NCI-H510A (cell line): Measurements from ENCODE around the gene PDE8B.

ENCODE experiments used
- DNase-seq: peaks from one replicate; lab custom pipeline; 2025; lab: John Stamatoyannopoulos, UW

The PDE8B gene, protein sequence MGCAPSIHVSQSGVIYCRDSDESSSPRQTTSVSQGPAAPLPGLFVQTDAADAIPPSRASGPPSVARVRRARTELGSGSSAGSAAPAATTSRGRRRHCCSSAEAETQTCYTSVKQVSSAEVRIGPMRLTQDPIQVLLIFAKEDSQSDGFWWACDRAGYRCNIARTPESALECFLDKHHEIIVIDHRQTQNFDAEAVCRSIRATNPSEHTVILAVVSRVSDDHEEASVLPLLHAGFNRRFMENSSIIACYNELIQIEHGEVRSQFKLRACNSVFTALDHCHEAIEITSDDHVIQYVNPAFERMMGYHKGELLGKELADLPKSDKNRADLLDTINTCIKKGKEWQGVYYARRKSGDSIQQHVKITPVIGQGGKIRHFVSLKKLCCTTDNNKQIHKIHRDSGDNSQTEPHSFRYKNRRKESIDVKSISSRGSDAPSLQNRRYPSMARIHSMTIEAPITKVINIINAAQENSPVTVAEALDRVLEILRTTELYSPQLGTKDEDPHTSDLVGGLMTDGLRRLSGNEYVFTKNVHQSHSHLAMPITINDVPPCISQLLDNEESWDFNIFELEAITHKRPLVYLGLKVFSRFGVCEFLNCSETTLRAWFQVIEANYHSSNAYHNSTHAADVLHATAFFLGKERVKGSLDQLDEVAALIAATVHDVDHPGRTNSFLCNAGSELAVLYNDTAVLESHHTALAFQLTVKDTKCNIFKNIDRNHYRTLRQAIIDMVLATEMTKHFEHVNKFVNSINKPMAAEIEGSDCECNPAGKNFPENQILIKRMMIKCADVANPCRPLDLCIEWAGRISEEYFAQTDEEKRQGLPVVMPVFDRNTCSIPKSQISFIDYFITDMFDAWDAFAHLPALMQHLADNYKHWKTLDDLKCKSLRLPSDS

DNA sequence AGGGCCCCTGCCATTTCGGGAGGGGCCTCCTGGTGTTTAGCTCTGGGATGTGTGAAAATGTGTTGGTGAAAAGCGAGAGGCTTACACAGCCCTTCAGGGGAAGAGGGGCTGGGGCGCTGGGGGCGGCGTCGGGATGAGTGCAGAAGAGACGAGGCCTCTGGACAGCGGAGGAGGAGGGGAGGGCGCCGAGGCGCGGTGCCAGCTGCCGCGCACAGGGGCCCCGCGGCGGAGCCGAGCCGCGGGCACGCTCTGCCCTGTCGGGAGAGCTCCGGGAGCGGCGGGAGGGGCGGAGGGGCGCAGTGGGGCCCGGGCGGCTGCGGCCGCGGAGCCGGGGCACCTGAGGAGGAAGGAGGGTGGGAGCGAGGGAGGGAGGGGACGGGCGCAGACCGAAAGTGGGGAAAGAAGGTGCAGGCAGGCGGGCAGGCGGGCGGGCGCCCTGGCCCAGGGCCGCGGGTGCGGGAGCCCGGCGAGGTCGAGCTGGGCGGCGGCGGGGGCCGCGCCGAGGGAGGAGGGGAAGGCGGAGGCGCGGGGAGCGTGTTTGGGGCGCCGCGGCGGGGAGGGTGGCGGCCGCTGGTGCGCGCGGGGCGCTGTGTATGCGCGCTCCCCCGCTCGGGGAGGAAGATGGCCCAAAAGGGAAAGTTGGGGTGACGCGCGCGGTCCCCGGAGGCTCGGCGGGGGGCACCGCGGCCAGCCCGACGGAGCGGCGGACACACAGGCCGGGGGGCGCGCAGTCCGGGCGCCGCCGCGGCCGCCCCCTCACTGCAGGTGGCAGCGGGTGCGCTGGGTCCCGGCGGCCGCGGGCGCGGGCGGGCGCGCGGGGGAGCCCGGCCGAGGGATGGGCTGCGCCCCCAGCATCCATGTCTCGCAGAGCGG lies at the start of gene PDE8B:
Gene PDE8B (plus strand): TSS at position 590 of the 873 bp plus-strand sequence. CDS start 246 bp downstream, at position 836.
- DNase-seq, result no peak

DNA sequence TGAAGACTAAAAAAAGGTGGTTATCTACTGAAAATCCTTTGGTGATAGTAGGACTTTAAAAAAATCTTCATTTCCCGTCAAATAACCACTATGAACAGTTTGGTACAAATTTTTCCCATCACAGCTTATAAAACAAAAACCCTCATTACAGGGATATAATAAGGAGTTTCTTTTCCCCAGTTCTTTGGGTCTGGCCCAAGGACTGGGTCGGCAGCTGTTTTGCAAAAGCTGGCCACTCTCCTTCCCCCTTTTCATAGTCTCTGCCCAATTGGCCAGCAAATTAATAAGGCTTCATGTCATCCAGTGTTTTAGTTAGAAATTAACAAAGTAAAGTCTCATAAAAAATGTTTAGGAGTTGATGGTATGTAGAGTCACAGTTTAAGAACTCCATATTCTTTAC lies 47.0 kb upstream of the PDE8B start:
- no peak for DNase-seq

DNA sequence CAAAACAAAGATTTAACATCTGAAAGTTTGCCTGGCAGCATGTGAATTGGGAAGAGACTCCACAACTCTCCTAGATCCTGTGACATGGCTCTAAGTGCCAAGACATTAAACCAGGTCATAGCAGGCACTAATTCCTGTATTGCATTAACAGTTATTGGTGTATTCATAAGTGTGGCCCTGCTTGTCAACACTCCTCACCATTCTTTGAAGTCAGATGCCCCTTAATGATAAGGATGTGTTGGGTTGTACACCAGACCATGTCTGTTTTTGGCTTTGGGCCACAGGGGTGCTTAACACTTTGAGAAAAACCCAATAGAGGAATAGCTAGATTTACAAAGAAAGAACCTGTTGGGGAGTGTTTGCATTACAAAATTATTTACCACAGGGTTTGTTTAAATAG lies 43.4 kb upstream of the PDE8B start:
- DNase-seq, result no peak

DNA sequence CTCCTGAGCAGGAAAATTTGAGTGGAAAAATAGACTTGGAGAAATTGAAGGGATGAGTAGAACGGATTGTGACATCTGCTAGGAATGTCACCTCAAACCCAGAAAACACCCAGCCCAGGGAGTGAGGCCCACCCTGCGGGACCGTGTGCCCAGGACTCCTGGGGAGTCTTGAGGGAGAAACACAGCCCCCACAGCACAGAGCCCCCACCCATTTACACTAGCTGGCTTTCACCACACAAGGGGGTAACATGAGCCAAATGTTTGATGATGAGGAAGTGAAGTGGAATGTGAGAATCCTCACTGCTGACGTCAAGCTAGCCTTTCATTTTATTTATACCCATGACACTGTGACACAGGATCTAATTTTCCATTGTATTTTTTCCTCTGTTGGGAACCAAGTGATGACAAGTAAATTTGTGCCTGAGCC lies 42.8 kb upstream of the PDE8B start:
- DNase-seq, result no peak

DNA sequence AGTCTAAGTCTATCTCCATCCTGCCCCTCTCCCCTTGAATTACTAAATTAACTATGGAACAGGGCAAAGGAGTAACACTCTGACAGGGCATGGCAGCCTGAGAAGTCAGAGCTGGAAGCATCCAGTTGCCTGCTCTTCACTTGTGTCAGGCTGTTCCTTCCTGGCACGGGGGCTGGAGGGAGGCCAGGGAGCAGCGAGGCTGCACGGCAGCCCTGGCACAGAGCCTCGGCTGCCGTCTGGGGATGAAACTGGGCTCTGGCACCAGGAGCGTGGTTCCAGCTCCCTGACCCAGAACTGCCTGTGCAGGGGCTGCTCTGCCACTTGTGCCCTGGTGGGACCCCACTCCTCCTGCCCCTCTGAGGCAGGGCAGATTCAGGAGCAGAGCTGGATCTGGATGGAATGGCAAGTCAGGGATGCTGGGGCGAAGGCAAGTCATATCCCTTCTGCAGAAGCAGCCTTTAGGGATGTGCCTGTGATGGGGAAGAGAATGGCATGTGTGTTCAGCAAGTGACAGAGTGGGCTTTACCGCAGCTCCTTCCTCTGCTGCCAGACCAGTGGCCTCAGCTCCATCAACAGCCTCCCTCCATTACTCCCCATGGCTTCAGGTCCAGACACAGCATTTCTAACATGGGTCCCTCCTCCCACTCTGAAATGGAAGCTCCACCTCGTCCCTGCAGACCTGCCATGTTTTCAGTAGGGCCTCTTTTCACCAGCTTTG lies 42.2 kb upstream of the PDE8B start:
- no peak for DNase-seq

DNA sequence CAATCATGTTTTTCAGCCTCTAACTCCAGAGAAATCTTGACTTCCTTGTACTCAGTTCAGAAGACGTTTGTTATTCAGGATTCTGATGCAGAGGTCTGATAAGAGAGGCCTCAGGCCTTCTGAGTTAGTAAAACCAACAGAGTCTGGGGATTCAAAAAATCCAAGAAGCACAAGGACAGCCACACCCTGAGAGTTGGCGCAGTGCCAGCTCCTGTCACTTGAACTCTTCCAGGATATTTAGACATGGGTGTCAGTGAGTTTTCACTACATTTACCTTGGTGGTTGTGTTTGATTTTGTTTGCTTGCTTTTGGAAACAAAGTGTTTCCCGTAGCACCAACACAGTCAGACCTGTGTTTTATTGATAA lies 41.6 kb upstream of the PDE8B start:
- no peak for DNase-seq

DNA sequence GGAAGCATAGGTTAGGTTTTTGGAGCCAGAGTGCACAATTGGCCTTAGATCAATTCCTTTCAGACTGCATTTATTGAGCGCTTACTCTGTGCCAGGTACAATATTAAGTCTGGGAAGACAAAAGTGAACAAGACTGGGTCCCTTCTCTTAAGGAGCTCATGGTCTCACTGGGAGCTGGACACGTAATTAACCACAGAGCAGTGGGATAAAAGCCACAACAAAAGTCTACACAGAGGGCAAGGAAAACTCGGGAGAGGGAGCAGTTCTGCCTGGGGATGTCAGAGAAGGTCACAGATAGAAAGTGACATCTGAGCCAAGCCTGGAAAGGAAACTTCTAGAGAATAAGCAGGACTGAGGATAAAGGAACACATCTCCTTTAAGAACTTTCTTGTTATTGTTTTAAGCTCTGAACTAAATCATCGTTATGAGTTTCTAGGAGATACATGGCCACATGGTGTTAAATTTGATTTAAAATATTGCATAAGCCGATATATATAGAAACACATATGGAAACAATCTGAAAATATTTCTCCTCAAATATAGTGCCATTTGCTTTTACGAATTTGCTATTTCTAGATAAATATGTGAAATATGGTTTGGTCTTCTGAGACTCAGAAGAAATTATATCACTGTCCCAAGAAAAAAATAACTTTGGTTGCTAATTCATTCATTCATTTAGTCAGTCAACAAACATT lies 40.1 kb upstream of the PDE8B start:
- DNase-seq, result no peak

DNA sequence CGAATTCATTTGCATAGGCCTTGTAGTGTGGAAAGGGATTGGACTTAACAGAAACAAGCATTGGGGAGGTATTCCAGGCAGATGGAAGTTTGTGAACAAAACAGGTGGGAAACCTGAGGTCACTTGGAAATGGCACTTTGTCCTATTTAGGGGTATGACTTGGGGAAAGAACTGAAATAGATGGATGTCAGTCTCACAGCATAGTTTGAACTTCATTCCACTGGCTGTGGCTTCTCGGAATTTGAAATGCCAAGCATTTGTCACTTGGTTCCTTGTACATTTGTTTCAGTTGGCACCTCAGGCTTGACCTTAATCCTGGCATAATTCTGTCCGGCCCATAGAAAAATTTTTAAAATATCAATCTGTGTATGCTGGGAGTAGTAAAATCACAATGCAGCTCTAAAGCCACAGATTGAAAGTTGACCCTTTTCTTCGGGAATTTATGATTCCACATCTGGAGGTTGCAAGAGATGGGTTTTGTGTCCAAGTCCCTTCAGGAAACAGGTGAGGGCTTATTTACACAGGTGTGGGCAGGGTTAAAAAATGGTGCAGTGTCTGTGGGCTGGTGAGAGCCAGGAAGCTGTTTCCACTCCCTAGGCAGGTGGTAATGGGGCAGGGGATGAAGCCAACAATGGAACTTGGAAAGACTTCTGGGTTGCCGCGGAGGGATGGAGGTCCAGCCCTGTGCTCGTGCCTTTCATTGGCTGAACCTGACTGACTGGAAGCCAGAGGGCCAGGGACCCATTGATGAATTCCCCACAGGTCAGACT lies 39.2 kb upstream of the PDE8B start:
- no peak for DNase-seq

DNA sequence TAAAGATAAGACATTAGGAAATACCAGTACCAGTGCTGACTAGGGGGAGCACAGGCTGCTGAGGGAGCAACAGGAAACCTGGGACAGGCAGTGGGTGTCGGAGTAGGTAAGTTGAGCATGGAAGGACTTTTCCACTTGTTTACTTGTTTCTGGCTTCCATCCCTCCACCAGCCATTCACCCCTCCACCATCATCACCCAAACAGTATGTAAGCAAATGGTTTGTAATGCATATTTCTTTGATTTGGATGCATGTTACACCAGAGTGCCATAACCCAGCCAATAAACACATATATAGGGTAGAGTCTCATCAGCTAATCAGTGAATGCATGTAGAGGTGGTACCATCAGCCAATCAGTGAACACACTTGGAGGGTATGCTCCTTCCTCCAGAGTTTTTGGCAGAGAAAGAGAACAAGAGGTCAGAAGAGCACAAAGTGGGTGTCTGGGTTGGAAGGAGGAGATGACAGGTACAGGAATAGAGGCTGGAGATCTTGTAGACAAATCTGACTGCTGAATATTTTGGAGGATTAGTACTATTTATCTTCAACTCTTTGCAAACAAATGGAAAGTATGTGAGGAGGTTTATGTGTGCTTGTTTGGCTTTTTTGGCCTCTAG lies 37.7 kb upstream of the PDE8B start:
- no peak for DNase-seq

DNA sequence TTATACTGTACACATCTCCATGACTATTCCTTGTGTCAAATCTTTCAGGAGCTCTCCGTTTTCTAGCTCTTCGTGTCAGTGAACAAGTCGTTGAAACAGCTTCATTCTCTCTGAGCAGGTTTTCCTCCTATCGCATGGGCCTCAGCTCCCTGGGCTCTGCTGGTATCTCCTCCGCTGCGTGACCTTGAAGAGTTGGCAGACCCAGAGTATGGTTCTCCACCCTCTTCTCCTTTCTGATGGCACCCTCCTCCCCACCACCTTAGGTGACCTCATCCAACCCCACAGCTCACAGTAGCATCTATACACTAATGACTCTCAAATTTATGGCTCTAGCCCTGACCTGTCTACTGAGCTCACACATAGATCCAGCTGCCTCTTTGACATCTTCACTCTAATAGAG lies 36.0 kb upstream of the PDE8B start:
- DNase-seq, result no peak

DNA sequence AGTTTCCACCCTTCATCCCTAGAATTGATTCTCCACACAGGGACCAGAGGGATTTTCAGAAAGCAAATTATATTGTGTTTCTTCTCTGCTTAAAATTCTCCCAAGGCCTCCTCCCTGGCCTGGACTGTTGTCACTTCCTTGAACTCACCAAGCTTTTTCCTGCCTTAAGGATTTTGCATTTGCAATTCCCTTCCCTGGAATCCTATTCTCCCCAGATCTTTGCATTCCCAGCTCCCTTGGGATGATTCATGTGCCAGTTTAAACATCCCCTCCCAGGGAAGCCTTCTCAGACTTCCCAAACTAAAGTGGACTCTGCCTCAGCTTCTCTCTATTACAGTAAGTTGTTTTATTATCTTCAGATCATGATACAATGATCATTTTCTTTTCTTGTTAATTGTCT lies 35.2 kb upstream of the PDE8B start:
- no peak for DNase-seq

DNA sequence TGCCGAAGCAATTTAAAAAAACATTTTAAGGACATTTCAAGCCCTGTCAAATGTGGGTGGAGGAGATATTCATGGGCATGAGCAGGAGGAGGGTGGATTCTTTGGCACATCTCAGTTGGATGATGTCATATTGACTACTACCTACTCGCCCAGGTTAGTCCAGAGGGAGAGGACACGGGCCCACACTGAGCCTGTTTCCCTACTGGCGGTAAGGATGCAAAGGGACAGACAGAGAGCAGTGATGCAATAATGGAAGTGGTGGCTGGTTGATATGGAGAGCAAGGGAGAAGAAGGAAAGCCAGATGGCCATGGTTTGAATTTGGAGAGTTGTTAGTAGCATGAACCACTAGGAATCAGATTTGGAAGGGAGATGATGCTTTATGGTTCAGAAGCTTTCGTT lies 34.1 kb upstream of the PDE8B start:
- DNase-seq, result no peak

DNA sequence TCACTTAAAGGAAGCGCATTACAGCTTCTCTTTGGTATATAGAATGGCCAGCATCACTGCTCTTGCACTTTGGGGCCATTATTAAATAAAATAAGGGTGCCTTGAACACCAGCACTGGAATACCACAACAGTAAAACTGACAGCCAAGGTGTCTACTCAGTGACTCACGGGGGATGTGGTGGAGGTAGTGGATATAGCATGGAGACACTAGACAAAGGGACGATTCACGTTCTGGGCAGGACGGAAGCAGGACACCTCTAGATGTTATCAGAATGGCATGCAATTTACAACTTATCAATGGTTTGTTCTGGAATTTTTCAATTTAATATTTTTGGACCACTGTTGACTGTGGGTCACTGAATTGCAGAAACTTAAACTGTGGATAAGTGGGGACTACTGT lies 32.9 kb upstream of the PDE8B start:
- no peak for DNase-seq

DNA sequence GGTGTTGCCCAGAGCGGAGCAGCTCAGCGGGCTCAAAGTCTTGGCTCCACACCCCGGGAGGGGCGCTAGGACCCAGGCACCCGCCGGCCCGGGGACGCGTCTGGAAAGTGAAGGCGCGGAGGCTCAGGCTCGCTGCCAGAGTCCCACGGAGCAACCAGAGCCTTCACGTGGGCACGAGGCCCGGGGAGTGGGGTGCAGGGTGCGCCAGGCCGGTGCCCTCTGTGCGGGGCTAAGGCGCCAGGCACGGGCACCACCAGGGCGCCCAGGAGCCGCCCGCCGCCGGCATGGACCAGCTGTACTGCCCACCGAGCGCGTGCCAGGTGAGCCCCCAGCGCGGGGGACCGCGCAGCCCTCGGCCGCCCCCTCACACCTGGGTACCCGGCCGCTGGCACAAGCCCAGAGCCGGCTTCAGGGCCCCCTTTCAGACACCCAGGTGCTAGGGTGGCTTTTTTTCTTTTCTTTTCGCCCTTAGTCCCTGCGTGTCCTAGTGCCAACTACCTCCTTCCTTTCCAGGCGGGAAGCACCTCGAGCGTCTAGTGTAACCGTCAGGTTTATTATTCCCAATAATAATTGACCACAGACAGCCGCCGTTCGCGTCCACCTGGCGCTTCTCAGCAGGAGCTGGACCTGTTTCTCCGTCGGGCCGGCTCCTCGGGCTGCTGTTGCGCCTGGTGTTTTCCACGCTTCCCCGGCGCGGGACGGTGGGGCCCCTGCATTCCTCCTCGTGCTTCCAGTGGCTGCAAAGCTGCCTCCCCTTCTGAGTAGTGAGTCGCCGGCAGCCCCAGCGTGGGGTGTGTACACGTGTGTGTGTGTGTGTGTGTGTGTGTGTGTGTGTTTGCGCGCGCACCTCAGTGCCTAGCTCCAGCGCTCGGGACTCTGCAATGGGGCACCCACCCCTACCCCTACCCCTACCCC lies 30.1 kb upstream of the PDE8B start:
- no peak for DNase-seq

DNA sequence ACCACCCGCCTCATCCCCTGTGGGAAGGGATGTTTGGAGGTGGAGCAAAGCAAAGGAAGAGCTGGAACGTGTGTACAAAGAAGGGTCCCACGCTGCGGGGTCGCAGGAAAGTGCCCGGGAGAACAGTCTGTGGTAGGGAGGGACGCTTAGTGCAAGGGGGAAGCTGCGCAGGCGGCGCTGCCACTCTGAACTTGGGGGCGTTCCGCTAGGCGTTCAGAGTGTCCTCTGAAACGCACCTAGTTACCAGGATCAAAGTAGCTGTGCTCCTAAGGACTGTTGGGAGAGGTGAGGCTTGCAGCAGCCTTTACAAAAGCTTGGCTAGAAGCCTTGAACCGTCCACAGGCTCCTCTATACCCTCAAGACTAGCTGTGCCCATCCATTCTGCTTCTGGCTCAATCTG lies 29.3 kb upstream of the PDE8B start:
- no peak for DNase-seq

DNA sequence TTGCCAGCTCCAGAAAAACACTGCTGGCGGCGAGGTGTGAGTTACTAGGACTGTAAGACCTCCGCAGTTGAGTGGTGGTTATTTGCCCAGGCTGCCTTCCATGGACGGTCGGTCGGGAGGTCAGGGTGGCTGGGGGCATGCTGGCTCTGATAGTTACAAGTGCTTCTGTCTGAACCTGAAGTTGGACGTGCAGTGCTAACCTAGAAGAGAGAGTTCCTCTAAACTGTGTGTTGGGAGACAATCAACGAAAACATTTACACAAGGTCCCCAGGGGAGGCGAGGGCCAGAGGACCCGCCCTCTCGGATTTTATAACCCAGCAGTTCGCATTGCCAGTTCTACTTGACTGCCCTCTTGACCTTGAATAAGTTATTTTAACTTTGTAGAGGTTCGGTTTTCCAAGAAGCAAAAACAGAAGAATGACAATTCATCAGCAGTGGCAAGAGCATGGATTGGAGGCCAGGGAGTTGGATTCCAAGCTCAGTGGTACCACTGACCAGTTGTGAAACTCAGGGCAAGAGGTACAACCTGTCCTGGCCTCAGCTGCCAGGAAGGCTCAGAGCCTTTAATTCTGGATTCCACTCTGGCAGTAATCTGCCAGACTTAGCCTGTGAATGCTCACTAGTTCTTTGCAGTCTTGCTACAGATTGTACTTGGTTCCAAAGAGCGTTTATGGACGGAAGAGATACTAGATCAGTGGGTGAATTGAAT lies 28.7 kb upstream of the PDE8B start:
- DNase-seq, result no peak

DNA sequence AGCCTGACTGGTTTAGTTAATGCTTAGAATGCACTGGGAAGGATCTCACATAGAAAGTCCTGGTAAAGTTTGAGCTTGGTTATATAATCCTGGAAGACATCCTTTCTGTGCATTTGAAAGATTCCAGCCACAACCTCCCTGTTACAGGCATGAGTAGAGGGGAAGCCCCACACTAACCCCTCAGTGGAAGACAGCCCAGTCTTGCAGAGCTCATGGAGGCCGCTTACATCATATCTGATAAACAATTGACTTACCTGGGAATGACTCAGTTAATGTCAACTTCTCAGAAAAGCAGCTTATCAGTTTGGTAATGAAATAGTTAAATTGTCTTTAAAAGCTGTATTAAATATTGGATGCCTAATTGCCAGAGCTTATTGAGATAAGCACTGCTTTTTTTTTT lies 28.1 kb upstream of the PDE8B start:
- no peak for DNase-seq
